Ramos (cell line): ENCODE results near the gene EDRF1.
"Not testable (repeated sequence)": the region's sequence is repeated elsewhere in the genome, so short reads cannot be mapped to it uniquely, and the experiment has no call there.

Experiments
- in situ Hi-C: fragments of 300-500 bp; cut with MboI; formaldehyde crosslinking; loops from one replicate; pipeline ENCODE4 v1.14.3; 2022; ENCODE audit warnings: low sequenced_read_pairs; ENCODE audit not compliant: unreplicated experiment

EDRF1 gene, protein sequence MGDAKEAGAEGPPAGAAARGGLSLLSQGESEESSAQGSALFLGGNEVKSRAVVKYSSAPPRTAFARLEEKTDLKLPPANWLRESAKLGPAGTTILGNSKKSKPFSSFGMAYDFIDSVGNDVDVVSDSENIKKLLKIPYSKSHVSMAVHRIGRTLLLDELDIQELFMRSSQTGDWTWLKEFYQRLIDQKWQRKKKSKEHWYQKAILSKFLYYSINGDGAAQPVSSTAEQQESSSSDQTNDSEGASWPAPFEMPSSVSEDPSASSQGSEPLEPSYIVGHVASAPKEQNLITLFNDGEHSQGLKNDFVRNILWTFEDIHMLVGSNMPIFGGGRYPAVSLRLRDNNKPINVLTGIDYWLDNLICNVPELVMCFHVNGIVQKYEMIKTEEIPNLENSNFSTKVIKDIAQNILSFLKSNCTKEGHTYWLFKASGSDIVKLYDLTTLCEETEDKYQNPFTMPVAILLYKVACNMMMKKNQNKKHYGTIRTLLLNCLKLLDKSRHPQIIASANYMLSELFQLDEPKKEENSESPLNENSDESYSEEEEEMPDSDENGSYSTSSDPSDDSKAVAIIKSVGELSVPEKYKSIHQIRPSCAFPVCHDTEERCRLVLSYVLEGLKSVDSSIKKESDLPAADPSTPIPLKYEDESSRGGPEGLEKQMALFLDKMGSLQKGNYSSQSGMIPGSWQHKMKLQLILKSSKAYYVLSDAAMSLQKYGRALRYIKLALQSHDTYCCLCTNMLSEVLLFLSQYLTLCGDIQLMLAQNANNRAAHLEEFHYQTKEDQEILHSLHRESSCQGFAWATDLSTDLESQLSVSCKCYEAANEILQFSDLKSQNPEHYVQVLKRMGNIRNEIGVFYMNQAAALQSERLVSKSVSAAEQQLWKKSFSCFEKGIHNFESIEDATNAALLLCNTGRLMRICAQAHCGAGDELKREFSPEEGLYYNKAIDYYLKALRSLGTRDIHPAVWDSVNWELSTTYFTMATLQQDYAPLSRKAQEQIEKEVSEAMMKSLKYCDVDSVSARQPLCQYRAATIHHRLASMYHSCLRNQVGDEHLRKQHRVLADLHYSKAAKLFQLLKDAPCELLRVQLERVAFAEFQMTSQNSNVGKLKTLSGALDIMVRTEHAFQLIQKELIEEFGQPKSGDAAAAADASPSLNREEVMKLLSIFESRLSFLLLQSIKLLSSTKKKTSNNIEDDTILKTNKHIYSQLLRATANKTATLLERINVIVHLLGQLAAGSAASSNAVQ

DNA sequence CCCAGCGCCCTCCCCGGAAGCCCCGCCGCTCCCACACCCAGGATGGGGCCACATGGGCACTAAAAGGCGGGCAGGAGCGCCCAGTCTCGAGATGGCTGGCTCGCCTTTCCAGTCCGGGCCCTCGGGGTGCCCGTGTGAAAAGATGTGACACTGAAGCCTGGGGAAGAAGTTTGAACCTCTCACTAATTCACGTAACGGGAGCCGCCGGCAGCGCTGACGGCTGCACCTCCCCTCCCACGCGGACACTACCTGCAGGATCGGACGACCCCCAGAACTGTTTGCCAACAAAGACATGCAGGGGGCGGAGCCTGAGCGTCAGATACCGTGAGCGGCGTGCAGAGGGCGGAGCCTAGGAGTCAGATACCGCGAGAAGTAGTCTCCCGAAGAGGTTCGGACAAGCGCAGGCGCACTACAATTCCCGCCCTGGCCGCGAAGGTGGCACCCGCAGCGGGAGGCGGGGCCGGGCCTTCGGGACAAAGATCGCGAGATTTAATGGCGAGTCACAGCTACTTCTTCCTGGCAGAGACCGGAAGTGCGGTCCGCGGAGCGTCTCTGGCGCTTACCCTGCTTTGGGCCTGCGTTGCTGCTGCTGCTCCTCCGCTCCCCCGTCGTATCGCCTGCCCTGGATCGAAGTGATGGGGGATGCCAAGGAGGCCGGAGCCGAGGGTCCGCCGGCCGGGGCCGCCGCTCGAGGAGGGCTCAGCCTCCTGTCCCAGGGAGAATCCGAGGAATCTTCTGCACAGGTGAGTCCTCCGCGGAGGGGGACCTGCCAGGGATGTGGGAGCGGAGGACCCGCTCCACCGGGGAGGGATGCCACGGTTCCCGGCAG, at the start of gene EDRF1:
Gene EDRF1 (plus strand): TSS at position 537 of the 829 bp plus-strand sequence. CDS start 99 bp downstream, at position 636.
- in situ Hi-C loops: no loop called here

DNA sequence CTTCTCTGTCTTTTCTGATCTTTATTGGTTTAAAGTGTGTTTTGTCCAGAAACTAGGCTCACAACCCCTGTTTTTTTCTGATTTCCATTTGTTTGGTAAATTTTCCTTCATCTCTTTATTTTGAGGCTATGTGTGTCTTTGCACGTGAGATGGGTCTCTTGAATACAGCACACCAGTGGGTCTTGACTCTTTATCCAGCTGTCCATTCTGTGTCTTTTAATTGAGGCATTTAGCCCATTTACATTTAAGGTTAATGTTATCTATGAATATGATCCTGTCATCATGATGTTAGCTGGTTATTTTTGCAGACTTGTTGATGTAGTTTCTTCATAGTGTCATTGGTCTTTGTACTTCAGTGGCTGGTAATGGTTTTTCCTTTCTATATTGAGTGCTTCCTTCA, 46.6 kb upstream of the EDRF1 start:
- in situ Hi-C loops: no loop called here

DNA sequence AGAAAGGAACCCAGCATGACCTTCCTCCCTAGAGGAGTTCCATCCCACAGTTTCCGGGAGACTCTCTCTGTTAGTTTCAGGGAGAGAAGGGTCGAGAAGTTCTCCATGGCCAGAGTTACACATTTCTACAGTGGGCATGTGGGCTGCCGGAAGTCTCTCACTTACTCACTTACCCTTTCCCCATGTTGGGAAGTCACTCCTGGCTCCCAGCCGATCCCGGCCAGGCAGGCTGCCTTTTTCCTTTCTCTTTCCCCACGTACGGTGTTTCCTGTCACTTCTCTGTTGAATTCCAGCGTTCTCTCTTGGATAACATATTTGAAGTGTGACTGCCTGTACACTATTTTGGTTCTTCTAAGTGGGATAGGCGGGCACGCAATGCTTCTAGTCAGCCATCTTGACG, 40.1 kb upstream of the EDRF1 start:
- in situ Hi-C loops: no loop called here

DNA sequence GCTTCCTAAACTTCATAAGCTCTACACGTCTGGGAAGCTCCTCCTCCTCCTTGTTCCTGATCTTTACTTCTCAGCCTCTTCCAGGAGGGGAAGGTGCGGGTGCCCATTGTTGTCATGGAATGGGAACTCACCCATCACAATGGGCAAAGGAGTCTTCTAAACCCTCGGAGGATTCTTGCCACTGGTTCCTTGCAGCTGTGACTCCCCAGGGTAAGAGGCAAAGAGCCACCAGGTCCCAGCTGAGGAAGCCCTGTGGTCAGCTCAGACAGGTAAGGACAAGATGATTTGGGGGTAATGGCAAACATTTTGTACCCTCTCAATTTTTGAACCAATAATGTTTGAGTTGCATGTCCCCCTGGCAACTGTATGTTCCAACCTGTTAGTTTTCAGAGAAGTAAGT, 36.4 kb upstream of the EDRF1 start, which contains the start of gene TEX36:
Gene TEX36 (minus strand): TSS at position 101 of the 400 bp plus-strand sequence. CDS start 174 bp downstream, outside the sequence.
- in situ Hi-C loops: no loop called here

DNA sequence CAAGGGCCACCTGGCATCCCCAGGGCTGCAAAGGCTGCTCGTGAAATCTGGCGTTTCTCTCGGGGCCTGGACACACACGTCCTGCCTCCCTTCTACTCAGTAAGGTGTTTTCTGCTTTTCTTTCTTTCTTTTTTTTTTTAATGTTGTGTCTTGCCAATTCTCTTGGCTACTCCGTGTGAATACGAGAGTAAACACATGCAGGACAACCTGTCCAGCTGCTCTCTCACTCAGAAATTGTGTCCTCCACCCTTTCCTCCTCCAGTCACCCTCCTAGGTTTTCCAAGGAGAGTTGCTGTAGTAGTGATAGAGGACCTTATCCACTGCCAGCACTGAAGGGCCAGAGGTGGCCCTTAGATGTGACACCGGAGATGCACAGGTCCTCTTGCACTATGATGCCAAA, 35.7 kb upstream of the EDRF1 start:
- in situ Hi-C loops: no loop called here

DNA sequence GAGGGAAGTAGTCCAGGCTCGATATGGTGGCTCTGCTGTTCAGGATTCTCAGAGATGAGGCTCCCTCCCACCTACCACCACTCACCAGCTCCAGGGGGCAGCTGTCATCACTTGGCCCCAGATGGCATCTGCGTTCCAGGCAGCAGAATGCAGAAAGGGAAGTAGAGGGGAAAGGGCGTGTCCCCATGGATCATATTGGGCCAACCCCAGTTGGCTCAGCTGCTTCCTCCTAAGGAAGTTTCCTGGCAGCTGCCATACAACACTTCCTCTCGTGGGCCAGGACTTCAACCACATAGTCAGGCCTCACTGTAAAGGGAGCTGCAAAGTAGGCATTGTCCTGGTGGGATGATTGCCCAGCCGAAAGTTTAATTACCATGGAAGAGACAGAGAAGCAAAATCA, 34.9 kb upstream of the EDRF1 start:
- in situ Hi-C loops: no loop called here

DNA sequence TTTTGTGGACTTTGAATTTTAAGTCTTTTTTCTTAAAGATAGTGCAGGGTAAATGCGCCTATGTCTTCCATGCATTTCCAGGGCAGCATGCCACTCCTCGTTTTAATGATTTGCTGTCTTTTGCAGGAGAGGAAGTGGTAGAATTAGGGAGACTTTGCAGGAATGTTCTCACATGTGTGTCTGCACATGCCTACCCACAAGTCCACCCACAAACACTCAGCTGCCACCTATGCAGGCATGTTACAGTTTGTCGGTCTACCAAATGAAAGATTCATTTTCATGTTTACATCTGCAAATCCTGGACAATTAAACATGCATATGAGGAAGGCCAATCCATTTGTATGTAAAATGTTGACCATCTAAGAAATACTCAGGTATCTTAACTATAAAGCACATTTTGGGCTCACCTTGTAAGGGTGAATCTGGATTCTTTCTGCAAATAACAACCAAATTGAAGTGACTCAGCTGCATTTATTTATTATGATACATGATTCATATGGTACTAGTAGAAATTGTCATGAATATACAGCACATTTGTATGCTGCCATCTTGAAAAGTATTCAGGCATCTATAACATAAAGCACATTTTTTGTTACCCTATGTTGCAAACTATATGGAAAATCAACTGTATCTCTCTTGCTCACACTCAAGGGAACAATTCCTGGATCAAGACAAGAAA, 31.9 kb upstream of the EDRF1 start:
- in situ Hi-C loops: no loop called here

DNA sequence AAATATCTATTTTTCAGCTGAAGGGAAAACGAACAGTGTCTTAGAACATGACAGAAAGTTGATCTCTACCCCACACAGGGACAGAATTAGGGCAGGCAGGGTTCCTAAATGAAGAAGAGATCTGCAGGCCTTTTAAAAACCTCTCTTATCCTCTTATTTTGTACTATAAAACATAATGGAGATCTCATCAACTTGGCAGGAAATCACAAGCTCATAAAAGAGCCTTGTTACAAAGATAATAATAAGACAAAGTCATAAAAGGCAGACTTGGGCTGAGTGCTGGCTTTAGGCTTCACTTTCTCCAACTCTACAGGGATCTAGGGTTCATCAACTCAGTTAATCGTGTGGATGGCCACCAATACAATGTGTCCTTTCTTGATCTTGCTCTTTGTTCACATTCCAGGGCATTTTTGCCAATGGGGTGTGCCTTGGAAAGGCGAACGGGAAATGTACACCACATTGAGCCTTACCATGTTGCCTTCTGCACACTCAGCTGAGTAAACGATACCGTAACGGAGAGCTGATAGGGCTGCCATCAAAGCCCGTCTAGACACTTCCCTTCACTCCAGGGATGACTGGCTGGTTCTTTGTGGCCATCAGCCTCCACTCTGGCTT, 29.4 kb upstream of the EDRF1 start:
- in situ Hi-C loops: no loop called here

DNA sequence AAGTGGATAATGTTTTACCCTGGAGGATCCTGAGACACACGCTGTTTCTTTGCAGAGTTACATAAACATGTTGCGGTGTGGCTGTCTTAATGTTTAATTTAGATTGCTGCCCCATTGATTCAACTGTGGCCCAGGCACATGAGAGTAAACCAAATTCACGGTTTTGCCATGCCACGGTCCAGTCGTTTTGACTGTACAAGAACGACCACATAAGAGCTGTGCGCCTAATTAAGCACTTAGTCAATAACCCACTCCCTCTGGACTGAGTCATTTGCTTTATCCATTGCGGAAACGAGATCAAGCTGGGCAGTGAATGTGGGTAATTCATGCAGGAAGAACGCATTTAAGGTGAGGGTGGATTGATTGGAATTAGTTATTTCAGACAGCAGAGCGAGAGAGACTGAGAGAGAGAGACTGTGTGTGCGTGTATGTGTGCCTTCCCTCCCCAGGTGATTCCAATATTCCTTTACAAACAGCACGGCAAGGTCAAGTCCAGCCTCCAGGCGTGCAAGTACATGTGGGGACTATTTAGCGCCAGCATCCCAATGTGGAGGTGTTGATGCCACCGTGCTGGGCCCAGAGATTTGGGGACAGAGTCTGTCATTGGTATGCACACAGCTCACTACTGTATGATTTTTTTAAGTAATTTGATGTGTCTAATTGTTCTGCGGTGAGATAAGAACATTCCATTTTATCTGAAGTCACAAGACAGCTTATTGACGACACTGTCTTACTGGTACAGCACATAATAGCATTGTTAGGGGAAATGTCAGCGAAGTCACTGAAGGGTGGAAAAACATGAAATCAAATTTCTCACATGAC, 28.1 kb upstream of the EDRF1 start:
- in situ Hi-C loops: no loop called here

DNA sequence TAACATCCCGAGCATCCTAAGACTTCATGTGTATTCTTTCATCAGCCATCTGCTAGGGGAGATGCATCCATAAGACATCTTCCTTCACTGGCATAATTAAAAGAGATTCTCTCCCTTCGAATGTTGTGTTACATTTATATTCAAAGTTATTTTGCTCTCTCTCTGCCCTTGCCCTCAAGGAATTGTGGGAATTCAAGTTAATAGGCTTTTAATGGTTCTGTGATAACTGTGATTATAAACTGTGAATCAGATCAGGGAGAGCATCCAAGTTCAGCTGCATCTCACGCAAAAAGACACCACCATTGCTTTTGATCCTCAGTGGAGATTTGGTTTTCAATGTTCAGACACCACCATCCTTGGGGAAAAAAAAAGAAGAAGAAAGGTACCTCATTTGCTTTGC, 27.3 kb upstream of the EDRF1 start:
- in situ Hi-C loops: no loop called here

DNA sequence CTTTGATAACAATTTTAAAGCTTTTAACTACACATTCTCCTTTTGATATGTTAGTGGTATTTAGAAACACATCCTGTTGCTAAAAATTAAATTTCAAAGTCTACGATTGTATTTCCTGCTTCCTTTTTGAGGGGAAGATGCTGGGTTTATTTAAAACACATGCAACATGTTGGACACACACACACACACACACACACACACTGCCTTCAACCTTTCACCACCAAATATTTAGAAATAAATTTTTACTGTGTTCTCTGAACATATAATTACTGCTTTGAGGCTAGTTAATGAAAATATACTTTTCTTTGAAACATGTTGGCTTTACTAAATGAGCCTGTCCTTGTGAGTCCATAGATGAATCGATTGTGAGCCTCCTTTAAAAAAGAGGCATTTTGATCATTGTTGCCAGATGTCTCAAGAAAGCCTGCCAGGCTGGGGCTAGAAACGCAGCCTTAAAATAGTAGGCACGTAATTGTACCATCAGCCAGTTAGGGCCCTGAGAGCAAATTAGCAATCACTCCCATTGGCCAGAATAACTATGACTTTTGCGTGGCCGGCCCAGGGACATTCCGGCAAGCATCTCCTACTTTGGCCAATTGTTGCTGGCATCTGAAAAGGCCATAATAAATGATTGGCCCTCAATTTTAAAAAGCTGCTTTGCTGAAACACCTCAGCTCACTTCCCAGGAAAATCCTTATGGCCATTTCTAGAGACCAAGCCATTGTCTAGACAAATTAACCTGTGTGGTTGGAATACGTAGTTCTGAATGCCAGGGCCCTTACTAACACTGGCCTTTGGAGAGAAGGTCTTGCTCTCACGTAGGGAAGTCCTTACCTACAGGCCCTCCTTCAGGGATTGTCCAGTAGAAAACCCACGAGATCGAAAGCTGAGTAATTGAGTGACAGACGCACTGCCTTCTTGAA, 26.6 kb upstream of the EDRF1 start:
- in situ Hi-C loops: no loop called here

DNA sequence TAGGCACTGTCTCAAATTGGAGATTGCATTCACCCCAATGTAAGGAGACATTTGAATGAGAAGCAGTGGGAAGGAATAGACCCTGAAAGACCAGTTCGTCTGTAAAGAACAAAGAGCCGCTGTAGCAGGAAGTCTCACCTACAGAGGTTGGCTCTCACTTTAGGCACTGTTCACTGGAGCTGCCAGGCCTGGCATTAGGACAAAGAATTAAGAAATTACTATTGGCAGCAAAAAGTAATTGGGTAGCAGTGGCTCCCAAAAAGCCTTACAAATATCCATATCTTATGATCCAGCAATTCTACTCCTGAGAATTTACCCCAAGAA, 26.0 kb upstream of the EDRF1 start:
- in situ Hi-C loops: no loop called here

DNA sequence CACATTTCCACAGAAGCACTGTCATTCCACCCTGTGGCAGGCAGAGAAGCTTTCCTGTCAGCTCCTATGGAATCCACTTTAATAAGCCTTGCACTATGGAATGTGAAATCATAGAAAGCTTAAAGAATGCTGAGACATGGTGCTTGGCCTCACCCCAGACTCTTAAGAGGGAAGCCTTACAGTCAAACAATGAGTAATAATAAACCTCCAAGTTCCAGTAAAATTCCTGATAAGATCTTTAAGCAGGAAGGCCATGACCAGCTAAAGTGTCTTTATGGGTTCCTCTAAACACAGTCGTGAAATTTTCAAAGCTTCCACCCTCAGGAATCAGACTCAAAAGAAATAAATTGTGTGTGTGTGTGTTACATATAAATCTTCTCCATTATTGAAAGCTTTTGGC, 24.6 kb upstream of the EDRF1 start:
- in situ Hi-C loops: no loop called here

DNA sequence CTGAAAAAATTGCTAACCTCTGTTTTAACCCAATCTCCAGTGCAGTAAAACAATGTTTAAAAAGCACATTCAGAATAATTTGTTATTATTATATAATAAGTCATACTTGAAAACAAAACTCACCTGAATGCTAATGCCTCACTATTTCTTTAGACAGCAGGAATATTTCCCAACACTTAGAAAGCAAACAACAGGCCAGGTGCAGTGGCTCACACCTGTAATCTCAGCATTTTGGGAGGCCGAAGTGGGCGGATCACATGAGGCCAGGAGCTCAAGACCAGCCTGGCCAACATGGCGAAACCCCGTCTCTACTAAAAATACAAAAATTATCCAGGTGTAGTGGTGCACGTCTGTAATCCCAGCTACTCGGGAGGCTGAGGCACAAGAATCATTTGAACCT, 22.6 kb upstream of the EDRF1 start:
- in situ Hi-C loops: not testable (repeated sequence)

DNA sequence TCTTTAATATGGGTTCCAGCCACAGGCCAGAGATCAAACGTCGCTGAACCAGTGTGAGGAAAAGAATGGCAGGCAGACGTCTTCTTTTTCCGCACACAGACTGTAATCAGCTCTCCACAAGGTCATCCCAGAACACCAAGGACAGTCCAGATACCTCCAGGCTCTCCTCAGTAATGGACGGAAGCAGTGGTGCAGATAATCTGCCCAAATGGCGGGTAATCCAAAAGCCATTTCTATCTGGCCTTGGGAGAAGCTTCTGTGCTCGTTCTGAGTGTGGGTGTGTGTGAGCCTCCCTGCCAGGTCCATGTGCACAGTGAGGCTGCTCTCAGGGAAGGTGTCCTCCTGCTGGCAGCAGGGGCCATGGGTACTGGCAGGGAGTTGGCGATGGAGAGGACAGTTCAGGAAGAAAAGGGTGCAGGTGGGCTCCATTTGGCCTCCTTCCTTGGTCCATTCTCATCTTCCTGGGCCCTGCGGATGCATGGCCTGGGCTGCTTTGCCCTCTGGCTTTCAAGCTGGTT, 21.0 kb upstream of the EDRF1 start:
- in situ Hi-C loops: no loop called here

DNA sequence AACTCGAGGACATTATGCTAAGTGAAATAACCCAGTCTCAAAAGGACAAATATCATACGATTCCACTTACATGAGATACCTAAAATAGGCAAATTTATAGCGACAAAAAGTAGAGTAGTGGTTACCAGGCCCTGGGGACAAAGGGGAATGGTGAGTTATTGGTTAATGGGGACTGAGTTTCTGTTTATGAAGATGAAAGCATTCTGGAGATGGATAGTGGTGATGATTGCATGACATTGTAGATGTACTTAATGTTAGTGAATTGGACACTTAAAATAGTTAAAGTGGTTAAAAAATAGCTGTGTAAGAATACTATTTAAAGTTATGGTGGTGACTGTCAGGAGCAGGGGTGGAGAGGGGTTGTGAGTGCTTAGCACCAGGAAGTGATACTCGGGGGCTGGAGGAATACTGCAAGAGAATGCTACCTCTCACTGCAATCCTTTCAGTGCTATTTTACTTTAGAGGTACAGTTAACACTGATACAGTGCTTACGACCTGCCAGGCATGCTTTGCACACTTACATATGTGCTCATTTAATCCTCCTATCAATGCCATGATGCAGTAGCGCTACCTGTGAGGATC, 19.9 kb upstream of the EDRF1 start:
- in situ Hi-C loops: no loop called here
